Measurements from ENCODE around the gene FMOD. TPM values are rescaled to one million over a fixed set of nuclear protein-coding genes. Genes with fewer than 3 reads are reported as not detected.

The FMOD gene
- total and polyA plus RNA-seq, 2 donors (not counting 1 experiment from before 2014, with no cell fraction given), result 3.3 to 9.0 TPM

- H3K4me3 ChIP-seq (replicated peaks in 1 of 4; ENCODE audit: control extremely low read depth in 1 of 4, insufficient read depth in 1 of 4, low read depth in 3 of 4, low read length in 4 of 4), result no peak overlapping the region
- no peaks in the 10 kb centered on the region for H3K9me3 ChIP-seq (ENCODE audit: control insufficient read depth, insufficient read depth, low read depth, low read length)
- H3K4me2 ChIP-seq (ENCODE audit: extremely low read depth, insufficient read depth, low read length), result no peak overlapping the region
- peak in 1 of 2 donors; percentile 61 for DNase-seq (ENCODE audit: low read depth in 2 of 2)
- no peak overlapping the region for H3K9ac ChIP-seq (ENCODE audit: insufficient read depth, low read length)
- no peaks in the 10 kb centered on the region for H4K20me1 ChIP-seq (ENCODE audit: control insufficient read depth, extremely low read depth, insufficient read depth, low read length)
- peaks cover 26% of the 10 kb centered on the region for H3K27me3 ChIP-seq (ENCODE audit: control insufficient read depth, insufficient read depth, low read length)
- H3K27ac ChIP-seq (ENCODE audit: insufficient read depth, low read length), result no peak overlapping the region
- TF ChIP-seq, protein P1, sequence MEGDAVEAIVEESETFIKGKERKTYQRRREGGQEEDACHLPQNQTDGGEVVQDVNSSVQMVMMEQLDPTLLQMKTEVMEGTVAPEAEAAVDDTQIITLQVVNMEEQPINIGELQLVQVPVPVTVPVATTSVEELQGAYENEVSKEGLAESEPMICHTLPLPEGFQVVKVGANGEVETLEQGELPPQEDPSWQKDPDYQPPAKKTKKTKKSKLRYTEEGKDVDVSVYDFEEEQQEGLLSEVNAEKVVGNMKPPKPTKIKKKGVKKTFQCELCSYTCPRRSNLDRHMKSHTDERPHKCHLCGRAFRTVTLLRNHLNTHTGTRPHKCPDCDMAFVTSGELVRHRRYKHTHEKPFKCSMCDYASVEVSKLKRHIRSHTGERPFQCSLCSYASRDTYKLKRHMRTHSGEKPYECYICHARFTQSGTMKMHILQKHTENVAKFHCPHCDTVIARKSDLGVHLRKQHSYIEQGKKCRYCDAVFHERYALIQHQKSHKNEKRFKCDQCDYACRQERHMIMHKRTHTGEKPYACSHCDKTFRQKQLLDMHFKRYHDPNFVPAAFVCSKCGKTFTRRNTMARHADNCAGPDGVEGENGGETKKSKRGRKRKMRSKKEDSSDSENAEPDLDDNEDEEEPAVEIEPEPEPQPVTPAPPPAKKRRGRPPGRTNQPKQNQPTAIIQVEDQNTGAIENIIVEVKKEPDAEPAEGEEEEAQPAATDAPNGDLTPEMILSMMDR (conservative IDR thresholded peaks at IDR 0.05 in 1 of 2, IDR thresholded peaks at IDR 0.05 in 1 of 2; ENCODE audit: low read depth in 1 of 2, low read length in 2 of 2), result no peak
- no peak for TF ChIP-seq EZH2 (IDR thresholded peaks at IDR 0.05; ENCODE audit: low read length, missing control alignments)
- no peak overlapping the region for H2AFZ ChIP-seq (ENCODE audit: low read length)
- H3K36me3 ChIP-seq (ENCODE audit: control insufficient read depth, insufficient read depth, low read length), result no peaks in the 10 kb centered on the region
- no peaks in the 10 kb centered on the region for H3K79me2 ChIP-seq (ENCODE audit: control insufficient read depth, insufficient read depth, low read length)
- peaks cover 2% of the 10 kb centered on the region for H3K4me1 ChIP-seq (ENCODE audit: control insufficient read depth, extremely low read depth, insufficient read depth, low read length)
These were observed 22.2 kb downstream of the FMOD start for GRCh38 chr1:203328714-203329122.

GRCh38 chr1:203327684-203328457 is 23.1 kb downstream of the FMOD start:
- Histone ChIP-seq H3K9me3 (ENCODE audit: control insufficient read depth, insufficient read depth, low read depth, low read length) (no peaks in the 10 kb centered on the region), H4K20me1 (ENCODE audit: control insufficient read depth, extremely low read depth, insufficient read depth, low read length) (no peaks in the 10 kb centered on the region), H3K36me3 (ENCODE audit: control insufficient read depth, insufficient read depth, low read length) (no peaks in the 10 kb centered on the region), H3K27ac (ENCODE audit: insufficient read depth, low read length) (no peak overlapping the region), H3K27me3 (ENCODE audit: control insufficient read depth, insufficient read depth, low read length) (peaks cover 35% of the 10 kb centered on the region), H3K79me2 (ENCODE audit: control insufficient read depth, insufficient read depth, low read length) (no peaks in the 10 kb centered on the region), H3K9ac (ENCODE audit: insufficient read depth, low read length) (no peak overlapping the region), H3K4me3 (replicated peaks in 1 of 4; ENCODE audit: control extremely low read depth in 1 of 4, insufficient read depth in 1 of 4, low read depth in 3 of 4, low read length in 4 of 4) (peak overlapping the region; percentile 23 to 58 (median 46)), H3K4me1 (ENCODE audit: control insufficient read depth, extremely low read depth, insufficient read depth, low read length) (peaks cover 2% of the 10 kb centered on the region), H3K4me2 (ENCODE audit: extremely low read depth, insufficient read depth, low read length) (peak overlapping the region; percentile 30), H2AFZ (ENCODE audit: low read length) (peak overlapping the region; percentile 79)
- DNase-seq (ENCODE audit: low read depth in 2 of 2), result peak; percentile 60 to 64
- TF ChIP-seq, protein P1 (conservative IDR thresholded peaks at IDR 0.05 in 1 of 2, IDR thresholded peaks at IDR 0.05 in 1 of 2; ENCODE audit: low read depth in 1 of 2, low read length in 2 of 2), result peak; percentile 45 to 49
- no peak for TF ChIP-seq EZH2 (IDR thresholded peaks at IDR 0.05; ENCODE audit: low read length, missing control alignments)

GRCh38 chr1:203326830-203327683 is 23.9 kb downstream of the FMOD start:
- H3K79me2 ChIP-seq (ENCODE audit: control insufficient read depth, insufficient read depth, low read length), result no peaks in the 10 kb centered on the region
- peak; percentile 80 to 83 for DNase-seq (ENCODE audit: low read depth in 2 of 2)
- TF ChIP-seq, protein P1 (conservative IDR thresholded peaks at IDR 0.05 in 1 of 2, IDR thresholded peaks at IDR 0.05 in 1 of 2; ENCODE audit: low read depth in 1 of 2, low read length in 2 of 2), result no peak
- TF ChIP-seq EZH2 (IDR thresholded peaks at IDR 0.05; ENCODE audit: low read length, missing control alignments), result peak; percentile 68
- H3K9me3 ChIP-seq (ENCODE audit: control insufficient read depth, insufficient read depth, low read depth, low read length), result no peaks in the 10 kb centered on the region
- H3K4me3 ChIP-seq (replicated peaks in 1 of 4; ENCODE audit: control extremely low read depth in 1 of 4, insufficient read depth in 1 of 4, low read depth in 3 of 4, low read length in 4 of 4), result peak overlapping the region; percentile 43 to 58 (median 48)
- no peak overlapping the region for H3K27ac ChIP-seq (ENCODE audit: insufficient read depth, low read length)
- no peaks in the 10 kb centered on the region for H3K36me3 ChIP-seq (ENCODE audit: control insufficient read depth, insufficient read depth, low read length)
- peak overlapping the region; percentile 78 for H2AFZ ChIP-seq (ENCODE audit: low read length)
- no peak overlapping the region for H3K9ac ChIP-seq (ENCODE audit: insufficient read depth, low read length)
- H4K20me1 ChIP-seq (ENCODE audit: control insufficient read depth, extremely low read depth, insufficient read depth, low read length), result no peaks in the 10 kb centered on the region
- peaks cover 2% of the 10 kb centered on the region for H3K4me1 ChIP-seq (ENCODE audit: control insufficient read depth, extremely low read depth, insufficient read depth, low read length)
- H3K27me3 ChIP-seq (ENCODE audit: control insufficient read depth, insufficient read depth, low read length), result peaks cover 40% of the 10 kb centered on the region
- H3K4me2 ChIP-seq (ENCODE audit: extremely low read depth, insufficient read depth, low read length), result peak overlapping the region; percentile 30
